Stimulated activated CD4-positive, alpha-beta T cell treated with anti-CD3 and anti-CD28 coated beads, Interleukin-4, amount 100 ng/mL, for 4 hours (primary cell): ENCODE results near the gene RNF212B.
A peak's percentile ranks its signal among the peaks of the same experiment; 100 is the strongest.

ENCODE experiments used
- DNase-seq, 2 experiments: peaks; one replicate each; pipeline ENCODE4 v3.0.0-alpha.2; 2020

RNF212B gene

GRCh38 chr14:23297096-23297495 is 59.4 kb downstream of the RNF212B start:
- DNase-seq: no peak

DNA sequence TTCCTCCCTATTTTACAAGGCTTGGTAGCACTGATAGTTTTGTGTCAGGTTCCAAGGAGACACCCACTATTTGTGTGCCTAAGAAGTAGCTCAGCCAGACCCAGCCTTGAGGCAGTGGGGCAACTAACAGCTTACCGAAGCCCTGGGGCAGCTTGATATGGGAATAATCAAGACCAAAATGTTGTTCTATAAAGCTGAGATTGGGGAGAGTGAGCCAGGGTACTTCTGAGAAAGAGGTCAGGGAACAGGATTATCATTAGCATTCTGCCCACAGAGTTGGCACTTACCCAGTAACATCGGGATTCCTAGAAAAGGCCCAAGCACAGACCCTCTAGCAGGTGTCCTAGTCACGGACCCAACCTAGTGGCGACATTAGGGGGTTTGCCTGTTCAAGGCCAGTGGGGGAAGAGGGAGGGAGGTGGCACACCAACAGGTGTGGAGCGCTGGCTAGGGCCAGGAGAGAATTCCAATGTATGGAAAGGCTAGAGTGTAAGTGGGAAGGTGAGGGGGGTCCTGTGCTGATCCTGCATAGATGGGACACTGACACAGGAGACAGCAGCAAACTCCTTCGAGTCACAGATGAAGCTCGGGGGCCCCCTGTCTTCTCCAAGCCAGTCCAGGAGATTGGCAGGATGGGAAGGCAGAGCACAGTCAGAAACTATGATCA is 60.0 kb downstream of the RNF212B start:
- DNase-seq: no peak

DNA sequence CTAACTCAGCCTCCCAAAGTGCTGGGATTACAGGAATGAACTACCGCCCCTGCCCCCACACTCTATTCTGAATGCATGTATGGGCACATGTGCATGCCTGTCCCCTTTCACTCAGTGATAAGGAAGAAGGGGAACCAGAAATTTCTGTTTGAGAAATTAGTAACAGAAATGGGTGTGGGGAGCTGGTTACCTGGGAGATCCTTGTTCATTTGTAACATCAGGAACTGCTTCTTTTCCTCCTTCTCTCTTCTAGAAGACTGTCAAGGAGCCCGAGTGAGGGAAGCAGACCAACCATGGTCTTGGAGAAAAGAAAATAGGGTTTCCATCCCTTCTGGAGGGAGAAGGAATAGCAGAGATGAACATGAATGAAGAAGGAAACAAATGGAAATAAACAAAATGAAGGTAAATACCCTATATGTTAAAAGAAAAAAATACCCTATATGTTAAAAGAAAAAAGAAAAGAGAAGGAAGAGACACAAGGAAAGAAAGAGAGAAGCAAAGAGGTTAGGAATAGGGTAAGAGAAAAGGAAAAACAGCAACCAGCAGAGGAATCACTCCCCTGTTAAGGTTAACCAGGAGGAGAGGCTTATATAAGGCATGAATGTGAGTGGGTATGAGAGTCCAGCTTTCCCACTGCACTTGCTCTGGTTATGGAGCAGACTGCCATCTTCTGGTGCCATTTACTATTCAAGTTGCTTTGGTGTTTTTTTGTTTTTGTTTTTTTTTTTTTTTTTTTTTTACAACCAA is 61.6 kb downstream of the RNF212B start:
- no peak for DNase-seq

DNA sequence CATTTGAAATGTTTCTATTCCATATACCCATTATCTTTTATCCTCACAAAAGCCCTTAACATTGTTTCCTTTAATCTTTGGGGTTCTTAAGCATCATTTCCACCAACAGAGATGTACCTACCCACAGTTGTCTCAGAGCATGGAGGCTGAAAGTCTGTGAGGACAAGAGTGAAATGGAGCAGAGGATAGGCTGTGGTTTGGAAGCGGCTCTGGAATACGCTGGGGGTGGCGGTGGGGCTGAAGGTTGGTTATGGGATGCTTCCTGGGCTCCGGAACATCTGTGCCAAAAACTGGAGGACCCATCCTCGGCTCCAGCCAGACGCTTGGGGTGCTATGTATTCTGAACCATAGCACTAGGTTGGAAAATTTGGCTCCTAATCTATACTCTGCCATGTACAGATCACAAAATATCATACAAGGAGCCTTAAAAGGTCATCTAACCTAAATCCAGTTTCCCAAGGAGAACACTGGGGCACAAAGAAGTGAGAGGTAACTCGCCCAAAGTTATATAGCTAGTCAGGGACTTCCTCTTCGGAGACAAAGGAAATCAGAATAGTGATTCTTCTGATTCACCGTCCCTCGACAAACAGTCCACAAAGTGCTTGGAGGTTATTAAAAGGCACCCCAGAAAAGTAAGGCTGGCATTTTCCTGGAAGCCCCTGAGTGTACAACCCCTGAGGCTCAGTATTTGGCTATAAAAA is 62.4 kb downstream of the RNF212B start:
- no peak for DNase-seq

DNA sequence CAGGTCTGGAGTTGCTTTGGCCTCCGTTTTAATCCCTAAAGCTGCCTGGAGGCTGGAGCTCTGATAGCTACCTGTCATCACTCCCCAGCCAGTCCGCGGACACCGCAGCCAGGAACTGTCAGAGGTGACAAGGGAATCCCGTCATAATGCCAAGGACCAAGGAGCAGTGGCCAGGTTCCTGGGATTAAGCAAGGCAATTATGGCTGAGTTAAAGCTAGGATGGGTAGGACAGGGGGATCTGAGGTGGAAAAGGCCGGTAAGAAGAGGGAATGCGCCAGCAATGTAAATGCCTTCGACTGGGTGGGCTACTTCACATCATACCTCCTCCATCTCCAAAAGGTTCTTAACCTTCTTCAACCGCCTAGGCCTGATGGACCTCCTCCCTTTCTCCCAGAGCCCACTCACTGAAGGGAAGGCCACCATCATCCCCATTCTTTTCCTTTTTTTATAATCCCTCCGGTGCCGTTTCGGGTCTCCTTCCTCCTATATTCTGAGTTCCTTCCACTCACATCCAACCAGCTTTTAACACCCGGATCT is 63.0 kb downstream of the RNF212B start:
- DNase-seq: peak in 1 of 2 experiments; percentile 23

- DNase-seq: peak; percentile 96 to 98
These were observed 63.7 kb downstream of the RNF212B start for GRCh38 chr14:23301288-23301968.

- DNase-seq: no peak
These were observed 64.2 kb downstream of the RNF212B start for GRCh38 chr14:23301969-23302289.

- peak; percentile 84 to 93 for DNase-seq
These were observed 64.8 kb downstream of the RNF212B start, which contains the start of gene PPP1R3E for GRCh38 chr14:23302290-23303225. PPP1R3E (minus strand) TSS chr14:23302859; CDS start chr14:23302576, 283 bp downstream.

DNA sequence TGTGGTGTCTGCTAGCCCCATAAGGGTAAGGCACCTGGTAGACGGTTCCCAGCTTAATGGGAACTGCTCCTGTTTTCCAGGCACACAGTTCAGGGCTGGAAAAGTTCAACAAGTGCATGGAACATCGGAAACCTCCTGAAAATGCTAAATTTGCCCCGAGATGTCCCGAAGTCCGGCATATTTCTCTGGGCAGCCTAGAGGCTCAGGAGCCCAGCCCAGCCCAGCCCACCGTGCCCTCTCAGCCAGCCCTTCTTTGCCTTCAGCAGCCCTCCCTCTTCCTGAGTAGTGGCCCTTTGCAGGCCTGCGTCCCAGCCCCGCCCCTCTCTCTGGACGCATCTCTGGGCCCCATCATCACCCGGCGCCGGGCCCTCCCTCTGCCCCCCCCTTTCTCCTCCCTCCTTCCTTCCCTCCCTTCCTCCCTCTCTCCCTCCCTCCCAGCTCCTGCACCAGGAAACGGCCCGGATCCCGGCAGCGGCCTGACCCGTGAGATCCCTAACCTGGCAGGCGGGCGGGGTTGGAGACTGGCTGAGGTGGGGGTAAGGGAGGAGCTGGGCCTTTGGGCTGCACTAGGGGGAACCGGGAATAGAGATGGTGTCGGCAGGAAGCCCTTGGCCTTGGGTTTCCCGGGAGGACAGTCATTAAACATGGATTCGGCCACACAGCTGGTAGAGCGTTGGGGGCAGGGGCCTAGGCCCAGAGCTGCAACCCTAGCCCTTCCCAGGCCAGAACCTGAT is 68.8 kb downstream of the RNF212B start, which contains the start of gene BCL2L2:
Gene BCL2L2 (plus strand): TSS at position 422 of the 734 bp plus-strand sequence. CDS start 935 bp downstream, outside the sequence.
- no peak for DNase-seq

DNA sequence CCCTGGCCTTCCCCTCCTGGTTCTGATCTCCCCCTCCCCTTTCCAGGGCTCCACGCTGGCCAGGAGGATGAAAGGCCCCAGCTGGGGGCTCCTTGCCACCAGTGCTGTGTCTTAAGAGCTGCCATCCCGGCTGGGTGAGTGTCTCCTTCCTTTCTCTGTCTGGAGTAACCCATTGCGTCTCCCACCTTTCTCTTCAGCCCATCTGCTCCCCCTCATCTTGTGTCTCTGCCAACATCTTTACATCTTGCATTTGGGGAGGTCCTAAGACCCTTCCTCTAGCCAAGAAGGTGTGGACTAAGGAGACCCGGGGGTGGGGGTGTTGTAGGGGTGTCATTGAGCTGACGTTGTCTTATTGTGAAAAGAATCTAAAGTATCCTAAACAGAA is 69.4 kb downstream of the RNF212B start:
- no peak for DNase-seq

DNA sequence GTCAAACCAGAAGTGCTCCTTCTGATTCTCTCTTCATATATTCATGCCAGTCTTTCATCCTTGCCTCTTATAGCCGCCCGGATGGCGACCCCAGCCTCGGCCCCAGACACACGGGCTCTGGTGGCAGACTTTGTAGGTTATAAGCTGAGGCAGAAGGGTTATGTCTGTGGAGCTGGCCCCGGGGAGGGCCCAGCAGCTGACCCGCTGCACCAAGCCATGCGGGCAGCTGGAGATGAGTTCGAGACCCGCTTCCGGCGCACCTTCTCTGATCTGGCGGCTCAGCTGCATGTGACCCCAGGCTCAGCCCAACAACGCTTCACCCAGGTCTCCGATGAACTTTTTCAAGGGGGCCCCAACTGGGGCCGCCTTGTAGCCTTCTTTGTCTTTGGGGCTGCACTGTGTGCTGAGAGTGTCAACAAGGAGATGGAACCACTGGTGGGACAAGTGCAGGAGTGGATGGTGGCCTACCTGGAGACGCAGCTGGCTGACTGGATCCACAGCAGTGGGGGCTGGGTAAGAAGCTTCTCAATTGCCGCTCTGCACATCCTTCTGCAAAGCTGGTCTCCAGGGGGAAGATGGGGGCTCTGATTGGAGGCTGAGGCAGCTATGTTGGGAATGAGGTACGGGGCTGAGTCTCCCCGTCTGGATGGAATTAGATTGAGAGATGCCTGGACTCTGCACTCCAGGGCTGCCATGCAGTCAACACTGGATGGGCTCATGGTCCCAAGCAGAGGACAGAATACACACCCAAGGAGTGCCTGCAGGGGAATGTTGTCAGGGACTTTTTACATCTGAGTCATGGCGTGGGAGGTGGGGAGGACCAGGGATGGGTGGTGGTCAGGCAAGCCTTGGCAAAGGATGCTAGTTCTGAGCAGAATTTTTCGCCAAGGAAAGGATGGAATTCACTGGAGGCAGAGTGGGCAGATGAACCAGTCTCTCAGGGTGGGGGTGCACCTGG is 70.2 kb downstream of the RNF212B start:
- no peak for DNase-seq

- DNase-seq: no peak
These were observed 71.1 kb downstream of the RNF212B start for GRCh38 chr14:23308721-23309445.

- DNase-seq: no peak
These were observed 72.8 kb downstream of the RNF212B start for GRCh38 chr14:23310546-23310945.

GRCh38 chr14:23316300-23316699 is 78.6 kb downstream of the RNF212B start:
- DNase-seq: no peak

DNA sequence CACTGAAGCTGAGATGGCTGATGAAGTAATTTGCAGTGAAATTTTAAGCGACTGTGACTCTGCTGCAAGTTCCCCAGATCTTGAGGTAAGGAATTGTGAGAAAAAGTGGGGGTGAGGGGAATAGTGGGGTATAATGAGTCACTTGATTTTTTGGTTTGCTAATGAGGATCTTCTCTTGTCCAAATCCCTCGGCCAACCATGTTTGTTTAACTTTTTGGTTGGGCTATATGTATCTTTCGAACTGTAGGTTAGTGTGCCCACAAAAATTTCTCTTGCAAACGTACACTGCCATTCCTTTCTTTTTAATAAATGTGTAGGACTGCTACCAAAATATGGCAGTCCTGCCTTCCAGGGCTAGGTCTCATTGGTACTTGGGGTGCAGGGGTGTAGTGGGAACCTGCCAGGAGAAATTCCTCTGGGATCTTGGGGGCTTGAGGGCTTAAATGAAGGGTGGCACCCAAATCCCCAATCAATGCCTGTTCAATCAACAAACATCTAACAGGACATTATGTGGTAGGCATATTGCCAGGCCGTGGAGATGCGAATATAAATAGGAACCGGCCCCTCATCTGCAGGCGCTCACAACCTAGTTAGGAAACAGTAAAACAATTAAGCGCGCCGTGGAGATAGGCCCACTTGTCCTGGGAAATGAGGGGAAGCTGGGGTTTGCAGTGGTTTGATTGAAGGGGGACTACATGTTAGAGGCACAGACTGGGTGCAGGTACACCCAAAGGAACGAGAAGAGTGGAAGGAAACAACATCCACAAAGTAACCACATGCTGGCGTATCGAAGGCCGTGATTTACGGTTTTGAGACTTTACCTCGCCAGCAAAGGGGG is 82.2 kb downstream of the RNF212B start:
- DNase-seq: no peak

- DNase-seq: peak; percentile 91 to 99
These were observed 83.1 kb downstream of the RNF212B start, which contains the start of gene PABPN1 for GRCh38 chr14:23320584-23321571. PABPN1 (plus strand) TSS chr14:23321457; CDS start chr14:23321470, 13 bp downstream.
